Activated CD4-positive, alpha-beta memory T cell treated with anti-CD3 and anti-CD28 coated beads for 36 hours (primary cell): ENCODE measurements around the gene ARHGEF26. TPM values are rescaled to one million over a fixed set of nuclear protein-coding genes. Genes with fewer than 3 reads are reported as not detected.

Experiments
- CTCF ChIA-PET: fragments of 350-600 bp; sonication (Branson Sonifier 250); formaldehyde crosslinking; loops from one replicate; lab custom pipeline; 2021; ENCODE audit warnings: antibody characterized with exemption, inconsistent platforms; lab: Charles Lee
- POLR2A ChIA-PET: fragments of 350-600 bp; sonication (Branson Sonifier 250); formaldehyde crosslinking; loops from one replicate; lab custom pipeline; 2021; ENCODE audit warnings: antibody characterized with exemption; lab: Charles Lee
- DNase-seq: peaks from one replicate; pipeline ENCODE4 v3.0.0-alpha.2; 2020
- H3K27ac Mint-ChIP-seq: one replicate; pipeline ENCODE4 v1.8.0; 2021; ENCODE audit warnings: mixed read lengths
- H3K27me3 Mint-ChIP-seq: one replicate; pipeline ENCODE4 v1.8.0; 2021; ENCODE audit warnings: mixed read lengths
- H3K36me3 Mint-ChIP-seq: one replicate; pipeline ENCODE4 v1.8.0; 2021; ENCODE audit warnings: mixed read lengths
- H3K4me1 Mint-ChIP-seq: one replicate; pipeline ENCODE4 v1.8.0; 2021; ENCODE audit warnings: low read depth, mixed read lengths
- H3K4me3 Mint-ChIP-seq: one replicate; pipeline ENCODE4 v1.8.0; 2021; ENCODE audit warnings: mild to moderate bottlenecking, mixed read lengths
- H3K9me3 Mint-ChIP-seq: one replicate; pipeline ENCODE4 v1.8.0; 2021; ENCODE audit warnings: mixed read lengths
- intact Hi-C: fragments of 100-400 bp; cut with micrococcal nuclease; formaldehyde crosslinking; loops from one replicate; pipeline ENCODE4 v1.15.1; 2023
- total RNA-seq, 2 experiments: library from RNA; stranded (reverse); gene quantifications; one replicate each; pipeline ENCODE4 v1.2.3, GENCODE V29; 2021

ARHGEF26 gene
- total RNA-seq, 2 experiments from 2014 or later: 0.24 to 0.34 TPM

DNA sequence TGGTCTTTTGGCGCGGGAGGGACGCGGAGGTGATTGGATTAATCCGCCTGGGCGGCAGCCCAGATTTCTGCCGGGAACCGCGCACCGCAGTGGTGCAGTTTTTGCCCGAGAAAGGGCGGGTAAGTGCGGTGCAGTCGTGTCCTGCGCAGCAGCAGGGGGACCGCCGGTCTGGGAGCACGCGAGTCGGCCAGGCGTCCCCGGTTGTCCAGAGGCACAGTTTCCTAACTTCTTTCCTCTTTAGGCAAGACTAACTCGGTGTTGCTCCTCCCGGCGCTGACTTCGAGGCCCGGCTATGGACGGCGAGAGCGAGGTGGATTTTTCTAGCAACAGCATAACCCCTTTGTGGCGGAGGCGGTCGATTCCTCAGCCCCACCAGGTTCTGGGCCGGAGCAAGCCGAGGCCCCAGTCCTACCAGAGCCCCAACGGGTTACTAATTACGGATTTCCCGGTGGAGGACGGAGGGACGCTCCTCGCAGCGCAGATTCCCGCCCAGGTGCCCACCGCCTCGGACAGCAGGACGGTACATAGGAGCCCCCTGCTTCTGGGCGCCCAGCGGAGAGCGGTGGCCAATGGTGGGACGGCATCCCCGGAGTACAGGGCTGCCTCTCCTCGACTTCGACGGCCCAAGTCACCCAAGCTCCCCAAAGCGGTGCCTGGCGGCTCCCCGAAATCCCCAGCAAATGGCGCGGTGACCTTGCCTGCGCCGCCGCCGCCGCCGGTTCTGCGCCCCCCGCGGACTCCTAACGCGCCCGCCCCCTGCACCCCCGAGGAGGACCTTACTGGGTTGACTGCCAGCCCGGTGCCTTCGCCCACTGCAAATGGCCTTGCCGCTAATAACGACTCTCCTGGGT lies 736 bp downstream of the ARHGEF26 start:
- Mint-ChIP-seq H3K4me1 (peaks cover 22% of the 10 kb centered on the region), H3K27me3 (peaks cover 59% of the 10 kb centered on the region), H3K27ac (no peak overlapping the region), H3K9me3 (no peaks in the 10 kb centered on the region), H3K4me3 (peak overlapping the region; percentile 79), H3K36me3 (no peaks in the 10 kb centered on the region)
- POLR2A ChIA-PET: no interaction called here
- CTCF ChIA-PET: interaction anchor here (1.3 kb wide), 1 partner anchor 132 kb away, joined by 5 read pairs; no protein-coding TSS in a partner anchor
- DNase-seq: peak; percentile 43
- intact Hi-C loops: loop anchor here (1.0 to 10.0 kb wide), 3 partner anchors 115 to 1733 kb away; partner anchors contain the start of genes DHX36 and SLC33A1

DNA sequence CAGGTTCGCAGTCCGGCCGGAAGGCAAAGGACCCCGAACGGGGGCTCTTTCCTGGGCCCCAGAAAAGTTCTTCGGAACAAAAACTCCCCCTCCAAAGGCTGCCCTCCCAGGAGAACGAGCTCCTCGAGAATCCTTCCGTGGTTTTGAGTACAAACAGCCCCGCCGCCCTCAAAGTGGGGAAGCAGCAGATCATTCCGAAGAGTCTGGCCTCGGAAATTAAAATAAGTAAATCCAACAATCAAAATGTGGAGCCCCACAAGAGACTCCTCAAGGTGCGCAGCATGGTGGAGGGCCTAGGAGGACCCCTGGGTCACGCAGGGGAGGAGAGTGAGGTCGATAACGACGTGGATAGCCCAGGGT lies 1.3 kb downstream of the ARHGEF26 start:
- CTCF ChIA-PET: no interaction called here
- intact Hi-C loops: loop anchor here (10.0 kb wide), 1 partner anchor 1732 kb away; the partner anchor contains the start of gene SLC33A1
- Mint-ChIP-seq H3K4me1 (peaks cover 22% of the 10 kb centered on the region), H3K36me3 (no peaks in the 10 kb centered on the region), H3K9me3 (no peaks in the 10 kb centered on the region), H3K27me3 (peaks cover 55% of the 10 kb centered on the region), H3K4me3 (peak overlapping the region; percentile 47), H3K27ac (no peak overlapping the region)
- POLR2A ChIA-PET: no interaction called here
- DNase-seq: no peak

DNA sequence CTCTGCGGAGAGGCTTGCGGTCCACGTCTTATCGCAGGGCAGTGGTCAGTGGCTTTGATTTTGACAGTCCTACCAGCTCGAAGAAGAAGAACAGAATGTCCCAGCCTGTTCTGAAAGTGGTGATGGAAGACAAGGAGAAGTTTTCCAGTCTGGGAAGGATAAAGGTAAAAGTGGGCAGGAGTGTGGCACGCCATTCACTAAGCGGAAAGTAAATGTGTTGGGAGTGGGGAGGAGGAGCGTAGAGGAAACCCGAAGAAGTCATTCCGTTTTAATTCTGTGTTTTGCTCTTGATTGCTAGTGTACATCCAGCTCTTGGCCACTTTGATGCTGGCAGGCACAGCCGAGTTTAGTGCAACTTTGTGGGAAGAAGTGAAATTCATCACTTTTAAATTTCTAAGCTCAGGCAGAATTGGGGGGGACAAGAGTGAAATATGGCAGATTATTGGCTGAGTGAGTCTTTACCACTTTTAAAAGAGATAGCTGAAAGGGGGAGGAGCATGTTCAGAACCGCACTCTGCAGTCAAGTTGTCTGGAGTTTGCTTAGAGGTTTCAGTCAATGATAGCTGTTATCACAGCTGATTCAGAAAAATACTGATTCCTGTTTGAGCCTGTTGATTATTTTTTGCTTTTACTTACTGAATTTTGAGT lies 1.8 kb downstream of the ARHGEF26 start:
- no peak for DNase-seq
- H3K27ac Mint-ChIP-seq: no peak overlapping the region
- H3K4me1 Mint-ChIP-seq: peaks cover 22% of the 10 kb centered on the region
- intact Hi-C loops: loop anchor here (10.0 kb wide), 1 partner anchor 1732 kb away; the partner anchor contains the start of gene SLC33A1
- POLR2A ChIA-PET: no interaction called here
- no peaks in the 10 kb centered on the region for H3K9me3 Mint-ChIP-seq
- CTCF ChIA-PET: interaction anchor here (0.5 kb wide), 1 partner anchor 130 kb away, joined by 3 read pairs; no protein-coding TSS in a partner anchor
- no peaks in the 10 kb centered on the region for H3K36me3 Mint-ChIP-seq
- H3K4me3 Mint-ChIP-seq: peak overlapping the region; percentile 47
- peaks cover 52% of the 10 kb centered on the region for H3K27me3 Mint-ChIP-seq

DNA sequence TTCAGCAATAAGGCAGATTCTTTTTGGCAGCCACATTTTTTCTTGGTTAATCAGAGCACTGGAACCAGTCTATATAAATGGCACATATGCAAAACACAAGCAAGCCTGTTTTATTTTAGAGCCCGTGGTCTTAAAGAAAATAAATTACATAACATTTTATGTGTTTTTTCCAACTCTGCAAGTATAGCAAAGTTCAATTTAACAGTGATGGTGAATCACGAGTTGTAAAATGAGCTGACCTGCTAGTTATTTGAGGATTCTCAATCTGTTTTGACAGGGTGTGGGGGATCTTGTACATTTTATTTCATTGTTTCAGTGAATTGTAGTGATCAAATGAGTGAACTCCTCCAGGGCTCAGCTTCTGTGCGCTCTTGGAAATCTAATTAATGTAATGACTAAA lies 2.7 kb downstream of the ARHGEF26 start:
- no peak overlapping the region for H3K27ac Mint-ChIP-seq
- ChIA-PET POLR2A (interaction anchor here (0.7 kb wide), 1 partner anchor 120 kb away, joined by 3 read pairs; no protein-coding TSS in a partner anchor), CTCF (interaction anchor here (0.9 kb wide), 2 partner anchors 99 to 128 kb away, joined by 3 read pairs; no protein-coding TSS in a partner anchor)
- DNase-seq: no peak
- intact Hi-C loops: loop anchor here (10.0 kb wide), 1 partner anchor 1731 kb away; the partner anchor contains the start of gene SLC33A1
- H3K27me3 Mint-ChIP-seq: peaks cover 47% of the 10 kb centered on the region
- no peaks in the 10 kb centered on the region for H3K36me3 Mint-ChIP-seq
- H3K4me1 Mint-ChIP-seq: peaks cover 22% of the 10 kb centered on the region
- H3K4me3 Mint-ChIP-seq: no peak overlapping the region
- H3K9me3 Mint-ChIP-seq: no peaks in the 10 kb centered on the region

DNA sequence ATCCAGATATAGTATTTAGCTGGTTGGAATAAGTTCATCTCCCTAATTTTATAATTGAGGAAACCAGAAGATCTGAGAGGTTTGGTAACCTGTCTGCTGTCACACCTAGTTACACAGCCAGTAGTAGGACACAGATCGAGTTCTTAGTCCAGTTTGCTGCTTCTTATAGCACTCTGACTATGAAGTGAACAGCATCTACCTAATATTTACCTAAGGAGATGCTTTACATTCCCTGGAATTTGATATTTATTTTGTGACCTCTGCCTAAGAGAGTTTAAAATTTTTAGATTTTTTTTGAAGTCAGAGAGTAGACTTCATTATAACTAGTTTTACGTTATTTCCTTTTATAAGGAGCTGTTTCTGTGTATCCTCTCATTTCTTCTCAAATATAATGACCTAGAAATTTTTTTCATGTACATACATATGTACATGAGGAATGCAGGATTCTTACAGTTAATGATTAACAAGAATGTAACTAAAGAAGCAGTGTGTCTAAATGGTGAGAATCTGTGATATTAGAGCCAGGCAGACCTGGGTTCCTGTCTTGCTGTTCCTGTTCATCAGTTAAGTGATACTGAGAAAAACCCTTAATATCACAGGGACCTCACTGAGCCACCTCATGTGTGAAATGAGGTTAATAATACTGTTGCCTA lies 4.3 kb downstream of the ARHGEF26 start:
- DNase-seq: no peak
- no peak overlapping the region for H3K4me3 Mint-ChIP-seq
- H3K36me3 Mint-ChIP-seq: no peaks in the 10 kb centered on the region
- H3K27ac Mint-ChIP-seq: no peak overlapping the region
- H3K27me3 Mint-ChIP-seq: peaks cover 39% of the 10 kb centered on the region
- ChIA-PET POLR2A (interaction anchor here (0.5 kb wide), 1 partner anchor 146 kb away, joined by 3 read pairs; no protein-coding TSS in a partner anchor), CTCF (no interaction called here)
- intact Hi-C loops: loop anchor here (10.0 kb wide), 1 partner anchor 1729 kb away; the partner anchor contains the start of gene SLC33A1
- H3K9me3 Mint-ChIP-seq: no peaks in the 10 kb centered on the region
- H3K4me1 Mint-ChIP-seq: peaks cover 20% of the 10 kb centered on the region

DNA sequence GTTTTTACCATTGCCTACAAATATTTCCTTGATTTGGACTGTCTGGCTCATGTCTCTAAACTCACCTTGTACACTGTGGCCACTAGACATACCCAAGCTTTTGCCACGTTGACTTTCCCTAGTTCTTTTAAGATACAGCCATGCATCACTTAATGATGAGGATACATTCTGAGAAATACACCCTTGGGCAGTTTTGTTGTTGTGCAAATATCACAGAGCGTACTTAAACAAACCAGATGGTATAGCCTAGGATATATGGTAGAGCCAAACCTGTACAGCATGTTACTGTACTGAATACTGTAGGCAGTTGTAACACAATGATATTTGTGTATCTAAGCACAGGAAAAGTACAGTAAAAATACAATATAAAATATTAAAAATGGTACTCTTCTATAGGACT lies 5.5 kb downstream of the ARHGEF26 start:
- Mint-ChIP-seq H3K4me3 (no peak overlapping the region), H3K36me3 (no peaks in the 10 kb centered on the region), H3K9me3 (no peaks in the 10 kb centered on the region), H3K27ac (no peak overlapping the region), H3K27me3 (peaks cover 31% of the 10 kb centered on the region), H3K4me1 (peaks cover 11% of the 10 kb centered on the region)
- ChIA-PET POLR2A (no interaction called here), CTCF (no interaction called here)
- no peak for DNase-seq
- intact Hi-C loops: loop anchor here (10.0 kb wide), 1 partner anchor 1728 kb away; the partner anchor contains the start of gene SLC33A1

DNA sequence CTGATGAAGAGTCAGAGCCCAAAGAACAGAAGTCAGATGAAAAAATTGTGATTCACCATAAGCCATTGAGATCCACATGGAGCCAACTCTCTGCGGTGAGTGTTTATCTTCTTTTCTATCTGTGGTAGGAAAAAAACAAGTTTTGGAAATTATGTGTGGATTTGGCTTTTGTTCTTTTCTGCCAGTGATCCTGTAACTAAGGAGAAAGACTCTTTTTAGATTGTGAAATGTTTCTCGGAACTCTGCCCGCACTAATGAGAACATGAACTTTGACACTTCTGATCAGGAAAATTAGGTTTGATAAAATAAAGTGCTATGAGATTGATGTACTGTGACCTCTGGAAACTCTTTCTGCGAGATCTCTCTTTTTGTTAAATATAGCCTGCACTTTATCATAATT lies 8.4 kb downstream of the ARHGEF26 start:
- H3K36me3 Mint-ChIP-seq: no peaks in the 10 kb centered on the region
- no peak for DNase-seq
- H3K27ac Mint-ChIP-seq: no peak overlapping the region
- POLR2A ChIA-PET: no interaction called here
- intact Hi-C loops: loop anchor here (10.0 kb wide), 1 partner anchor 1725 kb away; the partner anchor contains the start of gene SLC33A1
- H3K9me3 Mint-ChIP-seq: no peaks in the 10 kb centered on the region
- CTCF ChIA-PET: no interaction called here
- no peaks in the 10 kb centered on the region for H3K4me1 Mint-ChIP-seq
- peaks cover 21% of the 10 kb centered on the region for H3K27me3 Mint-ChIP-seq
- H3K4me3 Mint-ChIP-seq: no peak overlapping the region

DNA sequence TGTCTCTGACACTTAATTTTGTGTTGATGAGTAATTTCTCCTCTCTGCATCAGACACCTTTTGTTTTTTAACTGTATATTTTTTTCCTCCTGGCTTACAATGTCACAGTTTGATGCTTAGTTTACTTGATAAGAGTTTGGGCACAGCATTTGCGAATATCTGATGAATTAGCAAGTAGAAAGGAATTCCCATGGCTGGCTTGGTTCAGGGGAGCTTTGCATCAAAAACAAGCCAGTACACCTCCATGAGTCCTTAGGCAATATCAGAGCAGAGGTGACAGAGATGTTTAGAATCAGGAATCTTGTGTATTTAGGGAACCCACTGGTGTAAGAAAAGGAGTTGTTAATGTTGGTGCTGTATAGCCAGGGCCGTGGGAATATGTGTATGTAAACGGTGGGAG lies 9.3 kb downstream of the ARHGEF26 start:
- no peaks in the 10 kb centered on the region for H3K4me1 Mint-ChIP-seq
- ChIA-PET CTCF (no interaction called here), POLR2A (no interaction called here)
- DNase-seq: no peak
- H3K36me3 Mint-ChIP-seq: no peaks in the 10 kb centered on the region
- H3K27me3 Mint-ChIP-seq: peaks cover 22% of the 10 kb centered on the region
- no peak overlapping the region for H3K27ac Mint-ChIP-seq
- H3K4me3 Mint-ChIP-seq: no peak overlapping the region
- no peaks in the 10 kb centered on the region for H3K9me3 Mint-ChIP-seq
- intact Hi-C loops: no loop called here

DNA sequence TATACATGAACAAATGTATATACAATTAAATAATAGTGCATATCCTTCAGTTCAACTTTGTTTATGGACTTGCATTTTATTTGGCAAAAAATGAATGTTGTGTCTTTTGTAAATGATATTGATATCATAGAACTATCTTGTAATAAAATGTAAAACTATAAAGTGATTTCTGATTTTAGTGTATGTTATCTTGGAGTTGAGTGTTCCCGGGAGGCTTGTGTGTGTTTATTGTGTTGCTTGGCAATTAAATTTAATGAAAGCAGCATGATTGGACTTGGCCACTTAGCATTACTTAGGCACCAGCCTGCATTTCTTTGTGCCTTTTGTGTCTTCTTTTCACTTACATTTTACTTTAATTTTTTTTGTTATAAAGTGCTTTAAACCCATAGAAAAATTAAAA lies 10.6 kb downstream of the ARHGEF26 start:
- H3K9me3 Mint-ChIP-seq: no peaks in the 10 kb centered on the region
- CTCF ChIA-PET: no interaction called here

DNA sequence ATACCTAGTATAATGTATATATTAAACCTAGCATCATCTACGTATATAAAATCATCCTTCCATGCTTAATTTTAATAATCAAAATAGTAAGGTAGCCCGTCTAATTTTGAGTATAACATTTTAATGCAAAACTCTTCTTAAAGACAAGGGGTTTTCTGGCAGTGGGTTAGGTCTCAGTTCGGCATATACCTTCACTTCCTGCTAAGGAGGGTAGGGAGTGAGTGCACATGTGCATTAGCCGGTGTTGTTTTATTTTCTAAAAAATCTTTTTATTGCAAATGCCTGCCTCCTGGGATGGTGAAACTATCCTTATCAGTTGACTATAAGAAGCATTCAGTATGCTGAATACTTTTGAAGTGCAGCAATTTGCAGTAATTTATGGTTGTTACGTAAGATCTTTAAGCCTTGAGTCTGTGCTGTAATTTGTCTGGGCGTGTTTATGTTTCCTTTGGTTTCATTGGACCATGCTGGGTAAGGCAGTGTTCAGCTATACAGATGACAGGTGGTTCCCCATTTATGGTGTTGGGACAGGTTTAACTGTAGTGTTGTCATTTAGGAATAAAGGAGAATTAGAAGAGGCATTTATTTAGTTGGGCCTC lies 11.7 kb downstream of the ARHGEF26 start:
- POLR2A ChIA-PET: no interaction called here
- Mint-ChIP-seq H3K4me1 (no peaks in the 10 kb centered on the region), H3K4me3 (no peak overlapping the region), H3K27me3 (peaks cover 21% of the 10 kb centered on the region), H3K27ac (no peak overlapping the region), H3K9me3 (no peaks in the 10 kb centered on the region), H3K36me3 (no peaks in the 10 kb centered on the region)
- CTCF ChIA-PET: no interaction called here
- DNase-seq: no peak
- intact Hi-C loops: no loop called here

More for the DNA sequence above, 10.6 kb downstream of the ARHGEF26 start:
- Mint-ChIP-seq H3K4me3 (no peak overlapping the region), H3K27me3 (peaks cover 21% of the 10 kb centered on the region), H3K36me3 (no peaks in the 10 kb centered on the region), H3K27ac (no peak overlapping the region), H3K4me1 (no peaks in the 10 kb centered on the region)
- DNase-seq: no peak
- POLR2A ChIA-PET: no interaction called here
- intact Hi-C loops: no loop called here

DNA sequence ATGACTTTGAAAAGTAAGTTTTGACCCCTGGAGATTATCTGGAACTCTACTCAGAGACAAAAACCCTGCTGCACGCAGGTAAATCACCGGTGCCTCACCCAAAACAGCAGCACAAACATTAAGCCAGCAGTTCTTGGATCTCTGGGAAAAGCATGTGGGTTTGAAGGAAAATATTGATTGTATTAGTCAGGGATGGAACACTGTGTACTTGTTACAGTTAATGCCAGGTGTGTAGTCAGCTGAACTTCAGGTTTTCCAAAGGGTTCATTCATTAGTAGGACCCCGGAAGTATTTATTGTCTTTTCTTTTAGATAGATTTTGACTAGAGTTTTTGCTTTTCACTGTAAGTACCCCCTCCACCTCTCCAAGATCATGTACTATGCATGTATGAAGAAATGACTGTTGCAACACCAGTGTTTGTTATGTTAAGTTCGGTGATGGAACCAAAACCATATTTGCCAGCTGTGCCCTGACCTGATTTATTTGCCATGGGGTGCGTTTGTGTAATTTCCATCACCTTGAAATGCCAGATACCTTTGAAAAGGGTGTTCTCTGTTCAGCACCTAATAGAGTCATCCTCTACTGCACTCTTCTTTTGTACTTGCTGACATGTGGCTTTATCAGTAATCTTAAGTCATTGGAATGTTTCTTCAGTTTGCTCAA lies 14.5 kb downstream of the ARHGEF26 start:
- POLR2A ChIA-PET: no interaction called here
- H3K36me3 Mint-ChIP-seq: no peaks in the 10 kb centered on the region
- no peak overlapping the region for H3K4me3 Mint-ChIP-seq
- H3K9me3 Mint-ChIP-seq: no peaks in the 10 kb centered on the region
- H3K4me1 Mint-ChIP-seq: no peaks in the 10 kb centered on the region
- H3K27ac Mint-ChIP-seq: no peak overlapping the region
- no peak for DNase-seq
- intact Hi-C loops: no loop called here
- CTCF ChIA-PET: no interaction called here
- peaks cover 24% of the 10 kb centered on the region for H3K27me3 Mint-ChIP-seq
